Mammary epithelial cell (primary cell): ENCODE data around the gene GRIP1.

Source experiments
- EZH2 ChIP-seq: IDR thresholded peaks from 2 replicates; pipeline ENCODE4 v1.6.1; 2012; ENCODE audit warnings: low read length, inconsistent platforms, borderline replicate concordance
- TF ChIP-seq, protein P1 (sequence below), 2 donors: IDR thresholded peaks in 1 of 2; conservative IDR thresholded peaks in 1 of 2; 2 replicates each; pipeline ENCODE4 v1.5.1; 2011 to 2012; ENCODE audit warnings: inconsistent platforms in 2 of 2, low read length in 2 of 2, mild to moderate bottlenecking in 2 of 2, control low read depth in 1 of 2, low read depth in 1 of 2; ENCODE audit not compliant: insufficient read depth in 1 of 2; ENCODE audit errors: extremely low read depth in 1 of 2

DNA sequence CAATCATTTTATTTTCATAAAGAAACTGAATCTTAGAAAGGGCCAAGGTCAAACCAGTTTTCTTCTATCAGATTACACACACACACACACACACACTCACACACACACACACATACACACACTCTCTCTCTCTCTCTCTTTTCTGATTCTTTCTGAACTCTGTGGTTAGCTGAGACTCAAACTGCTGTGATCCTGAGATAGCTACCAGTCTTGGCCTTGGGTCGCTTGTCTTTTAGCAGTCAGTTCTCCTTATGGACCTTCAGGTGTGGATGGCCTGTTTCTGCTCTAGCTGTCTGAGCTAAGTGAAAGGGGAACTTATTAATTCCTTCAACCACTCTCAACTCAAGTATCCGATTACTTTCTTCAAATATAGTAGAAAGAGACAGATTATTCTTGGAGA is 145.1 kb downstream of the GRIP1 start:
- TF ChIP-seq, protein P1, sequence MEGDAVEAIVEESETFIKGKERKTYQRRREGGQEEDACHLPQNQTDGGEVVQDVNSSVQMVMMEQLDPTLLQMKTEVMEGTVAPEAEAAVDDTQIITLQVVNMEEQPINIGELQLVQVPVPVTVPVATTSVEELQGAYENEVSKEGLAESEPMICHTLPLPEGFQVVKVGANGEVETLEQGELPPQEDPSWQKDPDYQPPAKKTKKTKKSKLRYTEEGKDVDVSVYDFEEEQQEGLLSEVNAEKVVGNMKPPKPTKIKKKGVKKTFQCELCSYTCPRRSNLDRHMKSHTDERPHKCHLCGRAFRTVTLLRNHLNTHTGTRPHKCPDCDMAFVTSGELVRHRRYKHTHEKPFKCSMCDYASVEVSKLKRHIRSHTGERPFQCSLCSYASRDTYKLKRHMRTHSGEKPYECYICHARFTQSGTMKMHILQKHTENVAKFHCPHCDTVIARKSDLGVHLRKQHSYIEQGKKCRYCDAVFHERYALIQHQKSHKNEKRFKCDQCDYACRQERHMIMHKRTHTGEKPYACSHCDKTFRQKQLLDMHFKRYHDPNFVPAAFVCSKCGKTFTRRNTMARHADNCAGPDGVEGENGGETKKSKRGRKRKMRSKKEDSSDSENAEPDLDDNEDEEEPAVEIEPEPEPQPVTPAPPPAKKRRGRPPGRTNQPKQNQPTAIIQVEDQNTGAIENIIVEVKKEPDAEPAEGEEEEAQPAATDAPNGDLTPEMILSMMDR (conservative IDR thresholded peaks at IDR 0.05 in 1 of 2, IDR thresholded peaks at IDR 0.05 in 1 of 2; ENCODE audit: extremely low read depth in 1 of 2, insufficient read depth in 1 of 2, low read depth in 1 of 2, low read length in 2 of 2): no peak
- no peak for TF ChIP-seq EZH2
